Subcutaneous abdominal adipose tissue (tissue), 5 donors: ENCODE data around the gene ADAM15.

ENCODE experiments used
- H3K27ac ChIP-seq: one replicate; pipeline ENCODE4 v1.7.0; 2013; ENCODE audit warnings: low read depth, mild to moderate bottlenecking, inconsistent platforms, low read length, moderate library complexity
- H3K27me3 ChIP-seq, 5 donors: one replicate each; pipeline ENCODE4 v1.7.0; 2013; ENCODE audit warnings: low read length in 5 of 5, inconsistent platforms in 1 of 5; ENCODE audit not compliant: control insufficient read depth in 5 of 5, insufficient read depth in 4 of 5
- H3K36me3 ChIP-seq, 5 donors: one replicate each; pipeline ENCODE4 v1.7.0; 2013; ENCODE audit warnings: low read length in 5 of 5; ENCODE audit not compliant: control insufficient read depth in 5 of 5, insufficient read depth in 5 of 5
- H3K4me1 ChIP-seq, 5 donors: one replicate each; pipeline ENCODE4 v1.7.0; 2013; ENCODE audit warnings: low read length in 5 of 5, mild to moderate bottlenecking in 3 of 5, moderate library complexity in 1 of 5; ENCODE audit not compliant: control insufficient read depth in 5 of 5, insufficient read depth in 5 of 5
- H3K4me3 ChIP-seq, 5 donors: one replicate each; pipeline ENCODE4 v1.7.0; 2013; ENCODE audit warnings: low read length in 5 of 5, low read depth in 1 of 5
- H3K9ac ChIP-seq, 5 donors: one replicate each; pipeline ENCODE4 v1.7.0; 2013; ENCODE audit warnings: low read length in 5 of 5, mild to moderate bottlenecking in 4 of 5, moderate library complexity in 3 of 5
- H3K9me3 ChIP-seq, 5 donors: one replicate each; pipeline ENCODE4 v1.7.0; 2013; ENCODE audit warnings: low read length in 5 of 5; ENCODE audit not compliant: control insufficient read depth in 5 of 5
- donor health status: healthy.
- donor health status: healthy.
- donor health status: healthy.
- donor health status: healthy.
- donor health status: healthy.

ADAM15 gene

DNA sequence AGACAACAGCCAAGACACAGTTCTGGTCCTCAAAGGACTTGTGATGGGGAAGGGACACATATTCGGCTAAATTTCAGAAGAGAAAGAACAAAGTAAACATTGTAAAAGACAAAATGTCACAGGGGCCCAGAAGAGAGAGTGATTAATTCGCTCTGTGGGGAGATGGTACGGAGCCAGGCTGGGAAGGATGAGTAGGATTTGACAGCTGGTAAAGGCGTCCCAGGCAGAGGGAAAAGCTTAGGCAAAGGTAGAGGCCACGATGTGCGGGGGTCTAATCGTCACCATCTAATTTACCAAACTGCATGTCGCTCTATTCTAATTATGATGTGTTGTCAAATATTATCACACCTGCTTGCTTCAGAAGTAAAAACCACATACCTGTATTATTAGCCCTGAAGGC lies 59.3 kb downstream of the ADAM15 start:
- no peak overlapping the region for H3K27ac ChIP-seq
- peaks cover 5 to 9% (median 7%) of the 10 kb centered on the region in 5 donors for H3K4me1 ChIP-seq
- H3K9ac ChIP-seq, result no peak overlapping the region
- H3K36me3 ChIP-seq, result no peaks in the 10 kb centered on the region
- no peak overlapping the region for H3K4me3 ChIP-seq
- H3K9me3 ChIP-seq, result no peaks in the 10 kb centered on the region
- H3K27me3 ChIP-seq, result no peaks in the 10 kb centered on the region

GRCh38 chr1:155110826-155111225 lies 59.7 kb downstream of the ADAM15 start:
- H3K4me3 ChIP-seq, result no peak overlapping the region
- H3K9ac ChIP-seq, result no peak overlapping the region
- H3K27me3 ChIP-seq, result no peaks in the 10 kb centered on the region
- peaks cover under 1 to 4% (median 3%) of the 10 kb centered on the region in 5 donors for H3K4me1 ChIP-seq
- H3K27ac ChIP-seq, result no peak overlapping the region
- no peaks in the 10 kb centered on the region for H3K9me3 ChIP-seq
- no peaks in the 10 kb centered on the region for H3K36me3 ChIP-seq
